Measurements from ENCODE around the gene JUP.

The JUP gene

DNA sequence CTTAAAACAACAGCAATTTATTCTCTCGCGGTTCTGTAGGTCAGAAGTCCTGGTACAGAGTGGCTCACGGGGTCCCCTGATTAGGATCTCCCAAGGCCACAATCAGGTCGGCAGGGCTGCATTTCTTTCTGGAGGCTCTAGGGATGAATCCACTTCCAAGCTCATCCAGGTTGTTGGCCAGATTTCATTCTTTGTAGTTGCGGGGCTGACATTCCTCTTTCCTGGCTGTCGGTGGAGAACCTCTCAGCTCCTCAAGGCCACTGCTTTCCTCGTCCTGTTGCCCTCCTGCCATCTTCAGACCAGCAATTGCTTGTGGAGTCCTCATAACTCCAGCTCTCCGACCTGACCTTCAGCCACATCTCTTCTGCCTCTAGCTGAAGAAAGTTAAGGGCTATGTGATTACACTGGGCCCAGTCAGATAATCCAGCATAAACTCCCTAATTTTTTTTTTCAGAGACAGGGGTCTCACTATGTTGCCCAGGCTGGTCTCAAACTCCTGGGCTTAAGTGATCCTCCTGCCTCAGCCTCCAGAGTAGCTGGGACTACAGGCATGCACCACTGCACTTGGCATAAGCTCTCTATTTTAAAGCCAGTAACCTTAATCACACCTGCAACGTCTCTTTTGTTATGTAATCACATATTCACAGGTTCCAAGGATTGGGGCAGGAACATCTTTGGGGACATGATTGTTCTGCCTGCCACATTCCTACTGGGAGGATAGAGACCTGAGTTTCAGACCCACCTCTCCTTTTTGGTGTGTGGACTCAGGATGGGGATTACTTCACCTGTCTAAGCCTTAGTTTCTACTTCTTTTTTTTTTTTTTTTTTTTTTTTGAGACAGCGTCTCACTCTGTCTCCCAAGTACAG lies 78.5 kb downstream of the JUP start:
- no peak for DNase-seq (ENCODE audit: low read depth)
- H3K4me3 ChIP-seq (ENCODE audit: low read depth, low read length): no peak overlapping the region
- TF ChIP-seq, protein P1, sequence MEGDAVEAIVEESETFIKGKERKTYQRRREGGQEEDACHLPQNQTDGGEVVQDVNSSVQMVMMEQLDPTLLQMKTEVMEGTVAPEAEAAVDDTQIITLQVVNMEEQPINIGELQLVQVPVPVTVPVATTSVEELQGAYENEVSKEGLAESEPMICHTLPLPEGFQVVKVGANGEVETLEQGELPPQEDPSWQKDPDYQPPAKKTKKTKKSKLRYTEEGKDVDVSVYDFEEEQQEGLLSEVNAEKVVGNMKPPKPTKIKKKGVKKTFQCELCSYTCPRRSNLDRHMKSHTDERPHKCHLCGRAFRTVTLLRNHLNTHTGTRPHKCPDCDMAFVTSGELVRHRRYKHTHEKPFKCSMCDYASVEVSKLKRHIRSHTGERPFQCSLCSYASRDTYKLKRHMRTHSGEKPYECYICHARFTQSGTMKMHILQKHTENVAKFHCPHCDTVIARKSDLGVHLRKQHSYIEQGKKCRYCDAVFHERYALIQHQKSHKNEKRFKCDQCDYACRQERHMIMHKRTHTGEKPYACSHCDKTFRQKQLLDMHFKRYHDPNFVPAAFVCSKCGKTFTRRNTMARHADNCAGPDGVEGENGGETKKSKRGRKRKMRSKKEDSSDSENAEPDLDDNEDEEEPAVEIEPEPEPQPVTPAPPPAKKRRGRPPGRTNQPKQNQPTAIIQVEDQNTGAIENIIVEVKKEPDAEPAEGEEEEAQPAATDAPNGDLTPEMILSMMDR (IDR thresholded peaks at IDR 0.05; ENCODE audit: control insufficient read depth, extremely low read depth, insufficient read depth): no peak

DNA sequence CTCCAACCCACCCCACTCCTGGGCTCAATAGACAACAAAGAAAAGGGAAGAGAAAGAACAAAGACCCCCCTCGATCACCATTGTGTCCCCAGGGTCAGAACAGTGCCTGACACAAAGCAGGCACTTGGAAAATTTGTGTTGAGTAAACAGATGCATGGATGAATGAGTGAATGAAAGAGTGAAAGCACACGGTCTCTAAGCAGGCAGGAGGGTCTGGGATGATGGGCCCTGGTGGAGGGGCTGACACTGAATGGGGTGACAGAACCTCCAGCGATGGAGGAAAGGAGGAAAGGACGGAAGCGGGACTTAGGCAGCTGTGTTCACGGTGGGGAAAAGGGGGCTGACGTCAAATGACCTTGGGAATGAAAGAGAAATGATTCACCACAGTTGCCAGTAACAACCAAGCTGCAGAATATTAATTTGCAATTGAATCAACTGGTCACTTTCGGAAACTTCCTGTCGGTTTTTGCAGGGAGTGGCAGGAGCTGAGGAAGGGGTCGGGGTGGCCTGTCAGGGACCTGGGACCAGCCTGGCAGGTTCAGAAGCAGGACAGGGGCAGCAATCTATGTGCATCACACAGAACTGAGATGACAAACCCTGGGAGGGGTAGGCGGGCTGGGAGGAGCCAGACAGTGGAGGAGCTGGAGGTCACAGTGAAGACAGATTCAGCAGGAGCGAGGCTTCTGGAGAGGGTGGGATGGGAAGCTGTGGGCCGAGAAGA lies 81.1 kb downstream of the JUP start:
- TF ChIP-seq, protein P1 (IDR thresholded peaks at IDR 0.05; ENCODE audit: control insufficient read depth, extremely low read depth, insufficient read depth): no peak
- no peak overlapping the region for H3K4me3 ChIP-seq (ENCODE audit: low read depth, low read length)
- no peak for DNase-seq (ENCODE audit: low read depth)

Data from LNCaP clone FGC (cell line).